ENCODE results near the gene PEG3. TPM values are rescaled to one million over a fixed set of nuclear protein-coding genes. Genes with fewer than 3 reads are reported as not detected.
A peak's percentile ranks its signal among the peaks of the same experiment; 100 is the strongest.
"Not testable (repeated sequence)": the region's sequence is repeated elsewhere in the genome, so short reads cannot be mapped to it uniquely, and the experiment has no call there.

Gene PEG3
- total RNA-seq, 2 experiments from 2014 or later = 0.14 to 0.16 TPM

GRCh38 chr19:56858026-56858425 lies 17.5 kb upstream of the PEG3 start:
- no peak overlapping the region for H3K4me3 Mint-ChIP-seq
- no peak overlapping the region for H3K27ac Mint-ChIP-seq
- no peaks in the 10 kb centered on the region for H3K4me1 Mint-ChIP-seq
- peaks cover 11% of the 10 kb centered on the region for H3K27me3 Mint-ChIP-seq
- no peak for DNase-seq
- peaks cover 12% of the 10 kb centered on the region for H3K9me3 Mint-ChIP-seq
- no peaks in the 10 kb centered on the region for H3K36me3 Mint-ChIP-seq

DNA sequence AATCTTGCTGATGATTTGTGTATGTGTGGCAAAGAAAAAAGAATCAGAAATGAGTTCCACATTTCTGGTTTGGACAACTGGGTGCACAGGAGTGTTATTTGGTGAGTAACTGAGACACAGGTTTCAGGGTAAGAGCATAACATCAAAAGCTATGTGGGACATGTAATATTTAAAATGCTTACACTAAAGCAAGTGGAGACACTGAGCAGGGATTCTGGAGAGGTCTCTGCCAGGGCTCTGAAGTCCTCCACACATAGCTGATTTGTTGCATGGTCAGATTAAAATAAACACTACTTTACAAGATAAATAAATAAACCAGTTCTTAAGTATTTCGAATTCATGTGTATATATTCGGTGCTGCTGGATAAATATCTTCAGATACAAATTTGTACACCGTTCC lies 16.3 kb upstream of the PEG3 start:
- H3K27ac Mint-ChIP-seq = no peak overlapping the region
- no peak for DNase-seq
- H3K4me1 Mint-ChIP-seq = no peaks in the 10 kb centered on the region
- no peak overlapping the region for H3K4me3 Mint-ChIP-seq
- H3K36me3 Mint-ChIP-seq = no peaks in the 10 kb centered on the region
- peaks cover 17% of the 10 kb centered on the region for H3K9me3 Mint-ChIP-seq
- peaks cover 11% of the 10 kb centered on the region for H3K27me3 Mint-ChIP-seq

DNA sequence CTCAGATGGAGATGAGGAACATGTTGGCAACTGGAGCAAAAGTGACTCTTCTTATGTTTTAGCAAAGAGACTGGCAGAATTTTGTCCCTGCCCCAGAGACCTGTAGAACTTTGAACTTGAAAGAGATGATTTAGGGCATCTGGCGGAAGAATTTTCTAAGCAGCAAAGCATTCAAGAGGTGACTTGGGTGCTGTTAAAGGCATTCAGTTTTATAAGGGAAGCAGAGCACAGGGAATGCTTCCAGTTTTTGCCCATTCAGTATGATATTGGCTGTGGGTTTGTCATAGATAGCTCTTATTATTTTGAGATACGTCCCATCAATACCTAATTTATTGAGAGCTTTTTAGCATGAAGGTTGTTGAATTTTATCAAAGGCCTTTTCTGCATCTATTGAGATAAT lies 11.8 kb upstream of the PEG3 start:
- H3K27ac Mint-ChIP-seq, H3K27me3 Mint-ChIP-seq, H3K4me1 Mint-ChIP-seq, DNase-seq, H3K36me3 Mint-ChIP-seq, H3K4me3 Mint-ChIP-seq: not testable (repeated sequence)
- H3K9me3 Mint-ChIP-seq = peaks cover 27% of the 10 kb centered on the region

DNA sequence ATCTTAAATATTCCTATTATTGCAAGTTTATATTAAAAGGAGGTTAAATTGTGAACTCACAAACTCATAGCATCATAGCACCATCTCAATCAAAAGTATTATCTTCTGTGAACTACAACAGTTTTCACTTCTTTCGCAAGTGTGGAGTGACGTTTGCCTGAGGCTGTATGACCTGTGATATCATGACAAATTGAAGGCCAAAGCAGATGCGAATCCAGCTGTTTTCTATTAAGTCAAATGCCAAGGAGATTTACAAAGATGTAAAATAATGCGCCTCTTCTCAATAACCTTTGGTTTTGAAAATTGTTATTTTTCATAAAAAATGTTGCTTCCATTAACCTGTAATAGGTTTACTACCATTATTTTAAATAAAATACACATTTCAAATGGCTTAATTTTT lies 7.6 kb upstream of the PEG3 start:
- Mint-ChIP-seq H3K27ac (no peak overlapping the region), H3K9me3 (peaks cover 25% of the 10 kb centered on the region), H3K36me3 (no peaks in the 10 kb centered on the region), H3K27me3 (no peaks in the 10 kb centered on the region), H3K4me1 (no peaks in the 10 kb centered on the region), H3K4me3 (no peak overlapping the region)
- no peak for DNase-seq

DNA sequence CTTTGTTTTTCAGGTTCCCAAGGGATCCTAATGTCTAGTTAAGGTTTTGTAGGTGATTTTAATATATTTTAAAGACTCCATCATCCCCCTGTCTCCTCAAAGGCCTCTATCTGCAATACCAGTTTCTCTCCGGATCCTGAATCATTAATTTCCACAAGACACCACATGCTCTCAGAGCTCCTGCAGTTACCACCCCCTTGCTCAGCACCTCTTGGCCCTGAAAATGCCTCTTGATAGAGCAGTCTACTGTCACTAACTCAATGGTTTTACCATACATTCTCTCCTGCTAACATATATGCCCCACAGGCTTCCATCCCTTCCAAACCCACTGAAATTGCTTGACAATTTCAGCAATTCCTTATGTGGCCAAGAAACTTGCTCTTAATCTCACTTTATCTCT lies 1.9 kb upstream of the PEG3 start:
- peaks cover 30% of the 10 kb centered on the region for H3K27me3 Mint-ChIP-seq
- H3K27ac Mint-ChIP-seq = no peak overlapping the region
- H3K4me3 Mint-ChIP-seq = no peak overlapping the region
- H3K4me1 Mint-ChIP-seq = no peaks in the 10 kb centered on the region
- no peak for DNase-seq
- peaks cover 20% of the 10 kb centered on the region for H3K36me3 Mint-ChIP-seq
- peaks cover 21% of the 10 kb centered on the region for H3K9me3 Mint-ChIP-seq

DNA sequence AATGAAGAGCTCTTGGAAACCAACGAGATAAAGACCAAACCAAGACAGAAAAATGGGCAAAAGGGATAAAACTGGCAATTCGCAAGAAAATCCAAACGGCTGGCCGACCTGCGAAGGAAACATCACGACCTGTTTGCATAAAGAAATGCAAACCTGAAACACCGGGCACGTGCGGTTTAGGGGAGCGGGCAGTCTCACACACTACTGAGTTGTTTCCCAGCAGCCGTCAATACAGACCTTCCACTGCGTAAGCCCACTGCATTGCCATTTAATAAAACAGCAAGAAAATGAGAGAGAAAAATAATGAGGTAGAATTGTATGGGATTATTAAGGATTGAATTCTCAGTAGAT lies 642 bp upstream of the PEG3 start:
- Mint-ChIP-seq H3K27ac (no peak overlapping the region), H3K9me3 (peaks cover 26% of the 10 kb centered on the region), H3K36me3 (peaks cover 26% of the 10 kb centered on the region), H3K4me1 (no peaks in the 10 kb centered on the region), H3K4me3 (no peak overlapping the region), H3K27me3 (peaks cover 42% of the 10 kb centered on the region)
- no peak for DNase-seq

- Mint-ChIP-seq H3K4me1 (no peaks in the 10 kb centered on the region), H3K27me3 (peaks cover 50% of the 10 kb centered on the region), H3K9me3 (peaks cover 32% of the 10 kb centered on the region), H3K36me3 (peaks cover 31% of the 10 kb centered on the region), H3K4me3 (no peak overlapping the region), H3K27ac (no peak overlapping the region)
- DNase-seq = peak; percentile 23
Measured at GRCh38 chr19:56839652-56840450, 675 bp downstream of the PEG3 start.

- peak; percentile 37 for DNase-seq
- Mint-ChIP-seq H3K36me3 (peaks cover 31% of the 10 kb centered on the region), H3K27me3 (peaks cover 50% of the 10 kb centered on the region), H3K9me3 (peaks cover 33% of the 10 kb centered on the region), H3K4me3 (no peak overlapping the region), H3K27ac (no peak overlapping the region), H3K4me1 (no peaks in the 10 kb centered on the region)
Measured at GRCh38 chr19:56838909-56839651, 1.4 kb downstream of the PEG3 start.

DNA sequence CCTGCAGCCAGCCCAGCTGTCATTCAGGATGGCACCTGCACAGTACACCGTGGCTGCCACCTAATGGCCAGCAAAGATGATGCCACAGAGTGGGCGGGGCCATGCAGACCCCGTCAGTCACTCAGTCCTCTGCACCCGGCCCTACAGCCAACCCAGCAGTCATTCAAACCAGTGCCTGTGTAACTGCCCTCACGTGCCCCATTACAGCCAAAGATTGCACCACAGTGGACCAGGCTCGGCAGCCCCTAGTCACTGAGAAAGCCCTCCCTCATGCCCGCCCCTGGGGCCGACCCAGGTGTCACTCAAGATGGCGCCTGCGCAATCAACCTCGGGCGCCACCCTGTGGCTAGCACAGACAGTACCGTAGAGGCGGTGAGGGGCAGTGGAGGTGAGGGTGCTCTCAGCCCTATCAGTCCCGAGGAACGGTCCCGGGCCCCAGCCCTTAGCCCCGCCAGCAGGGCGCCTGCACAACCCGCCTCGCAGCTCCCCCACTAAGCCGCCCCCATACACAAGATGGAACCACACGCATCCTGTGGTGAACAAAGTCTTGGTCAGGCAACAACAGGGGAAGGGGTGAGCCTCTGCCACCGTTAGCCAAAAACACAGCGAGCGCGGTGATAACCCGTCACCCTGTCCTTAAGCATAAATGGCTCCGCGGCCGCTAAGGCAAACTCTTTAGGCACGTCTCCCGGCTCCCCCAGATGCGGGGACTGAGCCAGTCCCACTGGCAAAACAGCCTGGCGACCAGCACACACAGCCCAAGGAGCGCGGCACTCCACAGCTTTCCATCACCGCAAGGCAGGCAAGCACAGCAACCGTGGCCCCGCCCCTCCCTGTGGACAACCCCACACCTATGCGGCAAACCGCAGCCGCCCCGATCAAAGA lies 2.3 kb downstream of the PEG3 start:
- no peaks in the 10 kb centered on the region for H3K4me1 Mint-ChIP-seq
- peaks cover 33% of the 10 kb centered on the region for H3K9me3 Mint-ChIP-seq
- peaks cover 50% of the 10 kb centered on the region for H3K27me3 Mint-ChIP-seq
- no peak overlapping the region for H3K27ac Mint-ChIP-seq
- H3K4me3 Mint-ChIP-seq = peak overlapping the region; percentile 45
- peak; percentile 24 for DNase-seq
- peaks cover 31% of the 10 kb centered on the region for H3K36me3 Mint-ChIP-seq

- Mint-ChIP-seq H3K27ac (no peak overlapping the region), H3K9me3 (peaks cover 34% of the 10 kb centered on the region), H3K4me3 (peak overlapping the region; percentile 48), H3K27me3 (peaks cover 50% of the 10 kb centered on the region), H3K36me3 (peaks cover 31% of the 10 kb centered on the region), H3K4me1 (no peaks in the 10 kb centered on the region)
- DNase-seq = peak; percentile 3
Measured at GRCh38 chr19:56837492-56838023, 3.0 kb downstream of the PEG3 start.

DNA sequence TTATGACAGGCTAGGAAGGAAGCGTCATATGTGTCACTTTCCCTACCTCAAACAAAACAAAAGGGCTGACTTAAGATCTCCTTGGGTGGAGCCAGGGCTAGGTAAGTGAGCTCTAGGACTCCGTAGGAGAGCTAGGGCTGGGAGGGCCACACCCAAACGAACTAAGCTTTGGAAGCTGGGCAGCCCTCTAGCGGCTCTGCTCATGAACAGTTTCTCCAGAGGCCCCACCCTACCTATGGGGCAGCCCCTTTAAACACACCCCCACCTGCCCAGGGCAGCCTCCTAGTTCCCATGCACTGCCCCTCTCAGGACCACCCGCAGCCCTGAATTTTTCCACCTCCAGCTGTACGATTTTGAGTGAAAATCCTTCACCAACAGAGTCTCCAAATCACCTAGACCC lies 3.5 kb downstream of the PEG3 start:
- Mint-ChIP-seq H3K27me3 (peaks cover 53% of the 10 kb centered on the region), H3K9me3 (peaks cover 37% of the 10 kb centered on the region), H3K36me3 (peaks cover 31% of the 10 kb centered on the region), H3K4me3 (peak overlapping the region; percentile 48), H3K27ac (no peak overlapping the region), H3K4me1 (no peaks in the 10 kb centered on the region)
- no peak for DNase-seq

- peaks cover 46% of the 10 kb centered on the region for H3K27me3 Mint-ChIP-seq
- H3K4me3 Mint-ChIP-seq = no peak overlapping the region
- peaks cover 30% of the 10 kb centered on the region for H3K36me3 Mint-ChIP-seq
- H3K9me3 Mint-ChIP-seq = peaks cover 34% of the 10 kb centered on the region
- no peaks in the 10 kb centered on the region for H3K4me1 Mint-ChIP-seq
- no peak for DNase-seq
- no peak overlapping the region for H3K27ac Mint-ChIP-seq
Measured at GRCh38 chr19:56836059-56836458, 4.5 kb downstream of the PEG3 start.

DNA sequence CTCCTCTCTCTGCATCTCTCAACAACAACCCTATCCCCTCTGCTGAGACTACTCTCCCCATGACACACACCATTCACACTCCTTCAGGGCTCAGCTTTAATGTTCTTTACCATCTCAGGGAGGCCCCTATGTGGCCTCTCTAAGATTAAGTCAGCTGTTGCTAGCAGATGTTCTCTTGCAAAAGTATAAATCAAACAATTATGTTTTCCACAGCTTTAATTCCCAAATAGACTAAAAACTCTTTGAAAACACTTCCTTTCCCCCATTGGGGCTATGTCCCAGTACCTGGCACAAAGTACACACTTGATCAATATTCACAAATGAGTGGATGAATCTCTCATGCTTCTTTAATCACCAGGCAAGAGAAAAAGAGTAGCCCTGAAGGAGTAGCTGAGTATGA lies 5.1 kb downstream of the PEG3 start:
- Mint-ChIP-seq H3K4me1 (no peaks in the 10 kb centered on the region), H3K36me3 (peaks cover 28% of the 10 kb centered on the region), H3K4me3 (no peak overlapping the region), H3K27ac (no peak overlapping the region), H3K9me3 (peaks cover 31% of the 10 kb centered on the region), H3K27me3 (peaks cover 40% of the 10 kb centered on the region)
- no peak for DNase-seq

GRCh38 chr19:56834564-56835375 lies 5.8 kb downstream of the PEG3 start:
- Mint-ChIP-seq H3K27ac (no peak overlapping the region), H3K9me3 (peaks cover 31% of the 10 kb centered on the region), H3K27me3 (peaks cover 40% of the 10 kb centered on the region), H3K4me1 (no peaks in the 10 kb centered on the region), H3K36me3 (peaks cover 28% of the 10 kb centered on the region), H3K4me3 (no peak overlapping the region)
- no peak for DNase-seq

Measured in activated naive CD8-positive, alpha-beta T cell treated with anti-CD3 and anti-CD28 coated beads for 36 hours (primary cell).